ENCODE results near the gene SH3D21.

The SH3D21 gene

GRCh38 chr1:36301220-36301619 lies 4.9 kb upstream of the SH3D21 start:
- Histone ChIP-seq H3K27me3 (ENCODE audit: control insufficient read depth in 3 of 3, insufficient read depth in 3 of 3, low read depth in 1 of 3, low read length in 3 of 3) (no peaks in the 10 kb centered on the region), H3K27ac (replicated peaks; ENCODE audit: low read length) (no peak overlapping the region), H3K4me3 (ENCODE audit: low read length in 2 of 2) (no peak overlapping the region), H2AFZ (ENCODE audit: low read length) (no peak overlapping the region), H2BK15ac (ENCODE audit: low read length) (no peak overlapping the region), H4K91ac (ENCODE audit: low read depth, low read length, poor library complexity) (no peak overlapping the region), H3K36me3 (replicated peaks in 1 of 2; ENCODE audit: control insufficient read depth in 2 of 2, insufficient read depth in 2 of 2, low read length in 2 of 2) (peaks cover 43 to 97% of the 10 kb centered on the region in 2 donors), H3K9ac (ENCODE audit: low read depth, low read length, poor library complexity) (no peak overlapping the region), H2BK120ac (ENCODE audit: low read depth, low read length) (no peak overlapping the region), H3K23ac (ENCODE audit: low read depth, low read length, poor library complexity) (no peak overlapping the region), H3K4me1 (ENCODE audit: control insufficient read depth in 2 of 2, insufficient read depth in 1 of 2, low read depth in 1 of 2, low read length in 2 of 2) (peaks cover 5 to 7% of the 10 kb centered on the region in 2 donors), H2BK5ac (ENCODE audit: low read length) (no peak overlapping the region), H3K79me1 (ENCODE audit: low read depth, low read length) (no peaks in the 10 kb centered on the region), H3K9me3 (replicated peaks in 1 of 2; ENCODE audit: control insufficient read depth in 2 of 2, insufficient read depth in 1 of 2, low read depth in 1 of 2, low read length in 2 of 2) (no peaks in the 10 kb centered on the region), H3K18ac (ENCODE audit: low read length) (no peak overlapping the region), H3K4me2 (ENCODE audit: insufficient read depth, low read length, poor library complexity, severe bottlenecking) (no peak overlapping the region), H3K14ac (ENCODE audit: low read length) (no peak overlapping the region), H2AK5ac (ENCODE audit: low read depth, low read length) (no peak overlapping the region), H2BK12ac (ENCODE audit: low read length) (no peak overlapping the region), H3K4ac (ENCODE audit: low read length) (no peak overlapping the region), H4K8ac (ENCODE audit: low read depth, low read length) (no peak overlapping the region)
- DNase-seq (ENCODE audit: low spot score), result no peak
- WGBS, 2 donors (ENCODE audit: extremely low coverage in 2 of 2, insufficient read length in 2 of 2, insufficient replicate concordance in 1 of 2), result no CpG with 5 or more reads among the region's 1 CpG

- H4K91ac ChIP-seq (ENCODE audit: low read depth, low read length, poor library complexity), result no peak overlapping the region
- H3K4ac ChIP-seq (ENCODE audit: low read length), result no peak overlapping the region
- H3K27ac ChIP-seq (replicated peaks; ENCODE audit: low read length), result no peak overlapping the region
- H2AFZ ChIP-seq (ENCODE audit: low read length), result no peak overlapping the region
- H3K36me3 ChIP-seq (replicated peaks in 1 of 2; ENCODE audit: control insufficient read depth in 2 of 2, insufficient read depth in 2 of 2, low read length in 2 of 2), result peaks cover 38 to 93% of the 10 kb centered on the region in 2 donors
- no peak overlapping the region for H3K4me3 ChIP-seq (ENCODE audit: low read length in 2 of 2)
- no peaks in the 10 kb centered on the region for H3K9me3 ChIP-seq (replicated peaks in 1 of 2; ENCODE audit: control insufficient read depth in 2 of 2, insufficient read depth in 1 of 2, low read depth in 1 of 2, low read length in 2 of 2)
- no peak overlapping the region for H4K8ac ChIP-seq (ENCODE audit: low read depth, low read length)
- no peak for DNase-seq (ENCODE audit: low spot score)
- H2BK5ac ChIP-seq (ENCODE audit: low read length), result no peak overlapping the region
- WGBS, 2 donors (ENCODE audit: extremely low coverage in 2 of 2, insufficient read length in 2 of 2, insufficient replicate concordance in 1 of 2), result no CpG with 5 or more reads among the region's 5 CpGs
- H3K9ac ChIP-seq (ENCODE audit: low read depth, low read length, poor library complexity), result no peak overlapping the region
- no peak overlapping the region for H3K18ac ChIP-seq (ENCODE audit: low read length)
- no peak overlapping the region for H2BK12ac ChIP-seq (ENCODE audit: low read length)
- no peak overlapping the region for H3K14ac ChIP-seq (ENCODE audit: low read length)
- no peaks in the 10 kb centered on the region for H3K79me1 ChIP-seq (ENCODE audit: low read depth, low read length)
- H2BK120ac ChIP-seq (ENCODE audit: low read depth, low read length), result no peak overlapping the region
- no peak overlapping the region for H2BK15ac ChIP-seq (ENCODE audit: low read length)
- no peak overlapping the region for H3K4me2 ChIP-seq (ENCODE audit: insufficient read depth, low read length, poor library complexity, severe bottlenecking)
- peaks cover 5 to 15% of the 10 kb centered on the region in 2 donors for H3K4me1 ChIP-seq (ENCODE audit: control insufficient read depth in 2 of 2, insufficient read depth in 1 of 2, low read depth in 1 of 2, low read length in 2 of 2)
- no peak overlapping the region for H2AK5ac ChIP-seq (ENCODE audit: low read depth, low read length)
- no peak overlapping the region for H3K23ac ChIP-seq (ENCODE audit: low read depth, low read length, poor library complexity)
- H3K27me3 ChIP-seq (ENCODE audit: control insufficient read depth in 3 of 3, insufficient read depth in 3 of 3, low read depth in 1 of 3, low read length in 3 of 3), result no peaks in the 10 kb centered on the region
Measured at GRCh38 chr1:36303244-36303643, 2.9 kb upstream of the SH3D21 start.

- H3K27me3 ChIP-seq (ENCODE audit: control insufficient read depth in 3 of 3, insufficient read depth in 3 of 3, low read depth in 1 of 3, low read length in 3 of 3), result no peaks in the 10 kb centered on the region
- no peak overlapping the region for H3K4ac ChIP-seq (ENCODE audit: low read length)
- no peak overlapping the region for H4K8ac ChIP-seq (ENCODE audit: low read depth, low read length)
- H3K9ac ChIP-seq (ENCODE audit: low read depth, low read length, poor library complexity), result no peak overlapping the region
- H3K4me3 ChIP-seq (ENCODE audit: low read length in 2 of 2), result no peak overlapping the region
- no peak for DNase-seq (ENCODE audit: low spot score)
- H3K4me2 ChIP-seq (ENCODE audit: insufficient read depth, low read length, poor library complexity, severe bottlenecking), result no peak overlapping the region
- no peak overlapping the region for H2BK120ac ChIP-seq (ENCODE audit: low read depth, low read length)
- H4K91ac ChIP-seq (ENCODE audit: low read depth, low read length, poor library complexity), result no peak overlapping the region
- H3K36me3 ChIP-seq (replicated peaks in 1 of 2; ENCODE audit: control insufficient read depth in 2 of 2, insufficient read depth in 2 of 2, low read length in 2 of 2), result peaks cover 35 to 93% of the 10 kb centered on the region in 2 donors
- H3K14ac ChIP-seq (ENCODE audit: low read length), result no peak overlapping the region
- no peaks in the 10 kb centered on the region for H3K9me3 ChIP-seq (replicated peaks in 1 of 2; ENCODE audit: control insufficient read depth in 2 of 2, insufficient read depth in 1 of 2, low read depth in 1 of 2, low read length in 2 of 2)
- H3K79me1 ChIP-seq (ENCODE audit: low read depth, low read length), result no peaks in the 10 kb centered on the region
- H2AFZ ChIP-seq (ENCODE audit: low read length), result no peak overlapping the region
- no peak overlapping the region for H2AK5ac ChIP-seq (ENCODE audit: low read depth, low read length)
- peaks cover 5 to 15% of the 10 kb centered on the region in 2 donors for H3K4me1 ChIP-seq (ENCODE audit: control insufficient read depth in 2 of 2, insufficient read depth in 1 of 2, low read depth in 1 of 2, low read length in 2 of 2)
- H2BK12ac ChIP-seq (ENCODE audit: low read length), result no peak overlapping the region
- H3K18ac ChIP-seq (ENCODE audit: low read length), result no peak overlapping the region
- no peak overlapping the region for H2BK15ac ChIP-seq (ENCODE audit: low read length)
- H2BK5ac ChIP-seq (ENCODE audit: low read length), result no peak overlapping the region
- no peak overlapping the region for H3K27ac ChIP-seq (replicated peaks; ENCODE audit: low read length)
- no peak overlapping the region for H3K23ac ChIP-seq (ENCODE audit: low read depth, low read length, poor library complexity)
- no CpG with 5 or more reads among the region's 23 CpGs for WGBS, 2 donors (ENCODE audit: extremely low coverage in 2 of 2, insufficient read length in 2 of 2, insufficient replicate concordance in 1 of 2)
Measured at GRCh38 chr1:36303650-36304360, 2.4 kb upstream of the SH3D21 start.

- Histone ChIP-seq H4K91ac (ENCODE audit: low read depth, low read length, poor library complexity) (no peak overlapping the region), H2BK12ac (ENCODE audit: low read length) (no peak overlapping the region), H3K18ac (ENCODE audit: low read length) (no peak overlapping the region), H4K8ac (ENCODE audit: low read depth, low read length) (no peak overlapping the region), H3K23ac (ENCODE audit: low read depth, low read length, poor library complexity) (no peak overlapping the region), H2AFZ (ENCODE audit: low read length) (no peak overlapping the region), H3K4me1 (ENCODE audit: control insufficient read depth in 2 of 2, insufficient read depth in 1 of 2, low read depth in 1 of 2, low read length in 2 of 2) (peaks cover 5 to 15% of the 10 kb centered on the region in 2 donors), H2BK15ac (ENCODE audit: low read length) (no peak overlapping the region), H3K36me3 (replicated peaks in 1 of 2; ENCODE audit: control insufficient read depth in 2 of 2, insufficient read depth in 2 of 2, low read length in 2 of 2) (peaks cover 33 to 94% of the 10 kb centered on the region in 2 donors), H3K27ac (replicated peaks; ENCODE audit: low read length) (no peak overlapping the region), H3K27me3 (ENCODE audit: control insufficient read depth in 3 of 3, insufficient read depth in 3 of 3, low read depth in 1 of 3, low read length in 3 of 3) (no peaks in the 10 kb centered on the region), H3K9me3 (replicated peaks in 1 of 2; ENCODE audit: control insufficient read depth in 2 of 2, insufficient read depth in 1 of 2, low read depth in 1 of 2, low read length in 2 of 2) (no peaks in the 10 kb centered on the region), H2BK120ac (ENCODE audit: low read depth, low read length) (no peak overlapping the region), H3K9ac (ENCODE audit: low read depth, low read length, poor library complexity) (peak overlapping the region; percentile 3), H3K79me1 (ENCODE audit: low read depth, low read length) (no peaks in the 10 kb centered on the region), H3K14ac (ENCODE audit: low read length) (no peak overlapping the region), H3K4ac (ENCODE audit: low read length) (no peak overlapping the region), H2BK5ac (ENCODE audit: low read length) (no peak overlapping the region), H2AK5ac (ENCODE audit: low read depth, low read length) (no peak overlapping the region), H3K4me3 (ENCODE audit: low read length in 2 of 2) (no peak overlapping the region), H3K4me2 (ENCODE audit: insufficient read depth, low read length, poor library complexity, severe bottlenecking) (no peak overlapping the region)
- no peak for DNase-seq (ENCODE audit: low spot score)
- no CpG with 5 or more reads among the region's 7 CpGs for WGBS, 2 donors (ENCODE audit: extremely low coverage in 2 of 2, insufficient read length in 2 of 2, insufficient replicate concordance in 1 of 2)
Measured at GRCh38 chr1:36304521-36304920, 1.6 kb upstream of the SH3D21 start.

Measured in neuronal stem cell (in vitro differentiated cells).